Activated CD4-positive, alpha-beta memory T cell treated with anti-CD3 and anti-CD28 coated beads for 36 hours (primary cell): ENCODE data around the gene WDR11. TPM values are rescaled to one million over a fixed set of nuclear protein-coding genes. Genes with fewer than 3 reads are reported as not detected.

Experiments
- CTCF ChIA-PET: fragments of 350-600 bp; sonication (Branson Sonifier 250); formaldehyde crosslinking; loops from one replicate; lab custom pipeline; 2021; ENCODE audit warnings: antibody characterized with exemption, inconsistent platforms; lab: Charles Lee
- POLR2A ChIA-PET: fragments of 350-600 bp; sonication (Branson Sonifier 250); formaldehyde crosslinking; loops from one replicate; lab custom pipeline; 2021; ENCODE audit warnings: antibody characterized with exemption; lab: Charles Lee
- DNase-seq: peaks from one replicate; pipeline ENCODE4 v3.0.0-alpha.2; 2020
- H3K27ac Mint-ChIP-seq: one replicate; pipeline ENCODE4 v1.8.0; 2021; ENCODE audit warnings: mixed read lengths
- H3K27me3 Mint-ChIP-seq: one replicate; pipeline ENCODE4 v1.8.0; 2021; ENCODE audit warnings: mixed read lengths
- H3K36me3 Mint-ChIP-seq: one replicate; pipeline ENCODE4 v1.8.0; 2021; ENCODE audit warnings: mixed read lengths
- H3K4me1 Mint-ChIP-seq: one replicate; pipeline ENCODE4 v1.8.0; 2021; ENCODE audit warnings: low read depth, mixed read lengths
- H3K4me3 Mint-ChIP-seq: one replicate; pipeline ENCODE4 v1.8.0; 2021; ENCODE audit warnings: mild to moderate bottlenecking, mixed read lengths
- H3K9me3 Mint-ChIP-seq: one replicate; pipeline ENCODE4 v1.8.0; 2021; ENCODE audit warnings: mixed read lengths
- intact Hi-C: fragments of 100-400 bp; cut with micrococcal nuclease; formaldehyde crosslinking; loops from one replicate; pipeline ENCODE4 v1.15.1; 2023
- total RNA-seq, 2 experiments: library from RNA; stranded (reverse); gene quantifications; one replicate each; pipeline ENCODE4 v1.2.3, GENCODE V29; 2021

WDR11 gene
- total RNA-seq, 2 experiments from 2014 or later, result 37.3 to 39.6 TPM

DNA sequence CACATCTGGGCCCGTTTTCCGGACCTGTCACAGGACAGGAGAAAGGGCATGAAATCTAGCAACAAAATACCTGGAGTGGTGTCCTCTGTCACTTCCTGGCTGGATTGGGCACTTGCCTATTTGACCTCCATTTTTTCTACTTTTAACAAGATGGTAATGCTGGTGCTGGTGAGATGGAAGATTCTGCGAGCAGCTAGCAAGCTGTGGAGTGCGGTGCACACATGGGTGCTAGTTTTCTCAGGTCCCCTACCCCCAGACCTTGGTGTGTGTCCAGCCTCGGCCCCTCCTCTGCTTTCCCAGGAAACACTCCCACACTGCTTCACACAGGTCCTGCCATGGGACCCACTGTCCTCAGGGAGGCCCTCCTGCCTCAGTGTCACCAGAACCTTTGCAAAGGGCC lies 87.7 kb downstream of the WDR11 start:
- intact Hi-C loops, result no loop called here
- ChIA-PET CTCF (no interaction called here), POLR2A (no interaction called here)
- Mint-ChIP-seq H3K4me1 (peaks cover 5% of the 10 kb centered on the region), H3K4me3 (no peak overlapping the region), H3K27ac (no peak overlapping the region), H3K36me3 (no peaks in the 10 kb centered on the region), H3K27me3 (peaks cover 7% of the 10 kb centered on the region), H3K9me3 (no peaks in the 10 kb centered on the region)
- no peak for DNase-seq

DNA sequence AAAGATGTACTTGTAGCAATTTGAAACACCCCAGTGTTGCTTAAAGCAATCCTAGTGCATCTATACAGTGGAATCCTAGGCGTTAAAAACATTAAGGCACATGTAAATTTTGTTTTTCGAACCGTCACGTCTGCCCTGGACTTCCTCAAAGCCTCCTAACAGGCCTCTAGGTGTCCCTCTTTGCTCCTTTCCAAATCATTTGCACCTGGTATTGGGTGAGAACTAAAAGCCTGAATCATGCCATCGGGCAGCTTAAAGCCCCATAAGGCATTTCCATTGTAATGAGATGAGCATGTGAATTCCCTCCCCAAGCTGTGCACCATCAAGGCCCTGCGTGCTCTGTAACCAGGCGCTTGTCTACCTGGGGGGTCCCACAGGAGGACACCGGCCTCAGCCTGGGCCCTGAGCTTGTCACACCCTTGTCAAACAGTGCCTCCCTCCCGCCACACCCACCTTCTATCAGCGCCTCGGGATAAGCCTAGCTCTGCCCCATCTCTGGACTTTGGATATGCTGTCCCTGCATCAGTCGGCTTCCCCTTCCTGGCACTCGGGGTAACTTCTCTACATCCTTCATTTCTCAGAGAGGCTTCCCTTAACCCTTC lies 89.2 kb downstream of the WDR11 start:
- CTCF ChIA-PET, result no interaction called here
- POLR2A ChIA-PET, result no interaction called here

DNA sequence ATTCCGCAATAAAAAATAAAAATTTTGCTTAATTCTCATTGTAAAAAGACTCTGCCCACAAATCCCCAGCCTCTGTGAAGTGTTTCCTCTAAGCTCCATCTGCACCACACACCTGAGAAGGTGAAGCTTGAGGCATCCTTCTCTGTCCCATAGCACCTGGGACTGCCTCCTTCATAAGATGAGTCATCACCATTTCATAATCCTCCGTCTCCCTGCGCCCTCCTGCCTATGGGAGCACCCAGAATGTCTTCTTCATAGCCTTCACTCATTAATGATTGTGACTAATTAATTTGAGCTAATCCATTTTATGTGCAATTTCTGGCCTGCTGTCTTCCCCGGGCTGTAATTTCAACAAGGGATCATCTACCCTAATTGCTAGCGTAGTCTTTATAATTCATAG lies 90.3 kb downstream of the WDR11 start:
- no peak overlapping the region for H3K4me3 Mint-ChIP-seq
- ChIA-PET CTCF (interaction anchor here (0.6 to 0.8 kb wide), 2 partner anchors 299 to 959 kb away, joined by 3 read pairs; no protein-coding TSS in a partner anchor), POLR2A (no interaction called here)
- H3K27ac Mint-ChIP-seq, result no peak overlapping the region
- peaks cover 5% of the 10 kb centered on the region for H3K4me1 Mint-ChIP-seq
- DNase-seq, result no peak
- H3K27me3 Mint-ChIP-seq, result peaks cover 7% of the 10 kb centered on the region
- intact Hi-C loops, result no loop called here
- H3K36me3 Mint-ChIP-seq, result no peaks in the 10 kb centered on the region
- H3K9me3 Mint-ChIP-seq, result no peaks in the 10 kb centered on the region

More for the DNA sequence above, 89.2 kb downstream of the WDR11 start:
- Mint-ChIP-seq H3K9me3 (no peaks in the 10 kb centered on the region), H3K4me3 (no peak overlapping the region), H3K36me3 (no peaks in the 10 kb centered on the region), H3K4me1 (peaks cover 5% of the 10 kb centered on the region), H3K27ac (no peak overlapping the region), H3K27me3 (peaks cover 7% of the 10 kb centered on the region)
- intact Hi-C loops, result no loop called here
- DNase-seq, result no peak

DNA sequence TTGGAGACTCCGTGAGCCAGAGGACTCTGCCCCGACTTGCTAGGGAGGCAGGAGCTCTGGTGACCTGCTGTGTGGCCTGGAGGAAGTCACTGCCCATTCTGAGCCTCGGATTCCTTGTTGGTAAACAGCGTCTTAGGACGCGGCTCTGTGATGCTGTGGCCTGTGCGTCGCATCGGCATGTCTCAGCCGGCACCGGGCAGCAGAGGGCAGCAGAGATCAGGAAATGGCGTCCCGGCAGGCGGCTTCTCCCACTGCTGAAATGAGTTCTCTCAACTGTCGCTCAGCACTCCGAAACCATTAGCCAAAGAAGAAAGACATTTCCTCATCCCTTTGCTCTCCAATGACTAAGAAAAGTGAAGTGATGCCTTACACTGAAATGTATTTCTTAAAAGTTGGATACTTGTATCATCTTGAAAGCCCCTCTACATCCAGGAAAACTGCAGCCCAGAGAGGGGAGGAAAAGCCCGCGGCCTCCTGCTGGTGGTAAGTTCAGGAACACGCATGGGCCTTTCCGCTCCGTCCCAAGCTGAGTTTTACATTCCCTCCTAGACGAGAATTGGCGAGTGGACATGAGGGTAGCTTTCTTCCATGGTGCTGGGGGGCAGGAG lies 91.7 kb downstream of the WDR11 start:
- Mint-ChIP-seq H3K4me3 (no peak overlapping the region), H3K27me3 (peaks cover 10% of the 10 kb centered on the region), H3K9me3 (no peaks in the 10 kb centered on the region), H3K4me1 (peaks cover 5% of the 10 kb centered on the region), H3K27ac (no peak overlapping the region), H3K36me3 (no peaks in the 10 kb centered on the region)
- POLR2A ChIA-PET, result no interaction called here
- intact Hi-C loops, result loop anchor here (1.0 to 2.0 kb wide), 3 partner anchors 791 to 957 kb away; no protein-coding TSS in a partner anchor
- DNase-seq, result peak; percentile 85
- CTCF ChIA-PET, result interaction anchor here (0.6 to 2.0 kb wide), 6 partner anchors 11 to 958 kb away, joined by 3 to 11 read pairs (median 4); no protein-coding TSS in a partner anchor

DNA sequence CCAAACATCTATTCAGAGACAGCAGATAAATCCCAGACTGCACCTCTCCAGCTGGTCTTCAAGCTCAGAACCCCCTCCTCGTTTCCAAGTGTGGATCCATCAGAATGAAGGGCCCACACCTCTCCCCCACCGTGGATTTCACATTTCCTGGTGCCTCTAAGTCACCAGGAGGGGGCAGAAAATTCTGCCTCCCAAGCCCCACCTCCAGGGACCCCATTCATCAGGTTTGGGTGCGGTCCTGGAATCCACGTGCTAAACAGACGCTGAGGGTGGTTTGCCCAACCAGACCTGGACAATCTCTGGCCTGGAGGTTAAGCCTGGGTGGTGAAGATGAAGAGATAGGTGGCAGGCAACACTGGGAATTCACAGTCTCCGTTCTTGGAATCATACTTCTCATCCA lies 92.4 kb downstream of the WDR11 start:
- H3K27ac Mint-ChIP-seq, result no peak overlapping the region
- intact Hi-C loops, result loop anchor here (1.0 to 2.0 kb wide), 2 partner anchors 791 to 943 kb away; no protein-coding TSS in a partner anchor
- H3K9me3 Mint-ChIP-seq, result no peaks in the 10 kb centered on the region
- peaks cover 5% of the 10 kb centered on the region for H3K4me1 Mint-ChIP-seq
- DNase-seq, result no peak
- ChIA-PET POLR2A (no interaction called here), CTCF (interaction anchor here (1.0 to 2.0 kb wide), 4 partner anchors 11 to 957 kb away, joined by 3 to 11 read pairs (median 6); no protein-coding TSS in a partner anchor)
- H3K27me3 Mint-ChIP-seq, result peaks cover 13% of the 10 kb centered on the region
- no peak overlapping the region for H3K4me3 Mint-ChIP-seq
- H3K36me3 Mint-ChIP-seq, result no peaks in the 10 kb centered on the region

DNA sequence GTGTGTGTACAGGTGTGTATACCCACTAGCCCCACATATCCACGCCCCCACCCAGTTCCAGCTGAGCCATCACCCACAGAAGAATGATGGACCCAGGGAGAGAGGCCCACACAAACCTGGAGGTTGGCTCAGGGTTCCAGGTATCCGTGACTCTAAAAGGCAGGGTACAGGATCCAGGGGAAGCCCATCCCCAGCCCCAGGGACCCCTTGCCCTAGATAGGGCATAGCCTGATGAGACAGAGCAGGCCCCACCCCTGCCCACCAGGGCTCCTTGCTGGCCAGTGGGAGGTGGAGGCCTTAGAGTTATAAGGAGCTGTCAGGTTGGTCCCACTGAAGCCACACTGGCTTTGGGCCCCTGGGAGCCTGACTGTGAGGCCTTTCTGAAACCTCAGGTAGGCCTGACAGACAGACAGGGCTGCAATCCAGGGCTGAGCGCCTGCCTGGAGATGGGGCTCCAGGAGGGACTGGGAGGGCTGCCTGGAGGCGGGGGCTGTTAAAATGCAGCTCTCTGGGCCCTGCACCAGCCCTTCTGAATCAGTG lies 93.5 kb downstream of the WDR11 start:
- no peak for DNase-seq
- Mint-ChIP-seq H3K4me3 (no peak overlapping the region), H3K9me3 (no peaks in the 10 kb centered on the region), H3K4me1 (peaks cover 10% of the 10 kb centered on the region), H3K27me3 (peaks cover 20% of the 10 kb centered on the region), H3K36me3 (no peaks in the 10 kb centered on the region), H3K27ac (no peak overlapping the region)
- CTCF ChIA-PET, result interaction anchor here (0.7 to 1.0 kb wide), 2 partner anchors 941 to 942 kb away, joined by 3 read pairs; no protein-coding TSS in a partner anchor
- POLR2A ChIA-PET, result no interaction called here
- intact Hi-C loops, result no loop called here

DNA sequence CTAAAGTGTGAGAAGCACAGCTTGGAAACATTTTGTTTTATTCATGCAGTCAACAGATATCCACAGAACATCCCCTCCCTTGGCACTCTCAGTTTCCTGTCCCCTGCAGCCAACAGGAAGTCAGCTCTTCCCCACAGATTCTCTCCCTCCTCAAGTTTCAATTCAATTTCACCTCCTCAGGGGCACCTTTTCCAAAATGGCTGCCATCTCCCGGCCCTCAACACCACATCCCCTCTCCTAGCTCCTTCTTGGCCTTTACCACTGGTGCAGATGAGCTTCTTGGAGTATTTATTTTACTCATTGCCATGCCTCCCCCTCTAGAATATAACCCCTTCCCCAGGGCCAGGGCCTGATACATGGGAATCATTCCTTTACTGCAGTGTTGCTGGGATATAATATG lies 94.0 kb downstream of the WDR11 start:
- no peak overlapping the region for H3K27ac Mint-ChIP-seq
- H3K4me3 Mint-ChIP-seq, result no peak overlapping the region
- H3K27me3 Mint-ChIP-seq, result peaks cover 25% of the 10 kb centered on the region
- no peaks in the 10 kb centered on the region for H3K9me3 Mint-ChIP-seq
- no peaks in the 10 kb centered on the region for H3K36me3 Mint-ChIP-seq
- ChIA-PET CTCF (interaction anchor here (0.7 to 1.0 kb wide), 2 partner anchors 941 to 942 kb away, joined by 3 read pairs; no protein-coding TSS in a partner anchor), POLR2A (no interaction called here)
- DNase-seq, result no peak
- intact Hi-C loops, result no loop called here
- H3K4me1 Mint-ChIP-seq, result peaks cover 12% of the 10 kb centered on the region

DNA sequence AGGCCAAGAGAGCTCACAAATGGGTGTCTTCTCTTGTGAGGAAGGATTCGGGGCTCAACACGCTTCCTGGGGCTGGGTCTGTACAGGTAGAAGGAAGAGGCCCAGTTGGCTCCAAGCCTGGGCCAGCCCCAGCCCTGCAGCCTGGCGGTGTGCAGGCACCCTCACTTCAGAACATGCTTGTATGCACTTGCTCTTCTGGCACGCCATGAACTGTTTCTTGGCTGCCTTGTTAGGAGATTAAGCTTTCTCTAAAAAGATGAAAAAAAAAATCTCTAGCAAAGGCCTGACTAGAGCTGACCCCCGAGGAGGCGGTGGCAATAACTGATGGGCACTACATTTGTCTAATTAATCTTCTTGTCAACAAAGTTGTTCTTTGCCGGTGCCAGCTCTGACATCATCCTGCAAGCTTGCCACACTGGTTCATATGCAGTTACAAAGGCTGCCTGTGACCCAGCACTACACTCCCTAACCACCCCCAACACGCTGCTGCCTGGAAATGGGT lies 94.7 kb downstream of the WDR11 start:
- Mint-ChIP-seq H3K4me3 (no peak overlapping the region), H3K4me1 (peaks cover 12% of the 10 kb centered on the region), H3K36me3 (no peaks in the 10 kb centered on the region), H3K27ac (no peak overlapping the region), H3K9me3 (no peaks in the 10 kb centered on the region), H3K27me3 (peaks cover 26% of the 10 kb centered on the region)
- ChIA-PET POLR2A (no interaction called here), CTCF (interaction anchor here (2.3 kb wide), 1 partner anchor 955 kb away, joined by 8 read pairs; no protein-coding TSS in a partner anchor)
- intact Hi-C loops, result no loop called here
- DNase-seq, result no peak

DNA sequence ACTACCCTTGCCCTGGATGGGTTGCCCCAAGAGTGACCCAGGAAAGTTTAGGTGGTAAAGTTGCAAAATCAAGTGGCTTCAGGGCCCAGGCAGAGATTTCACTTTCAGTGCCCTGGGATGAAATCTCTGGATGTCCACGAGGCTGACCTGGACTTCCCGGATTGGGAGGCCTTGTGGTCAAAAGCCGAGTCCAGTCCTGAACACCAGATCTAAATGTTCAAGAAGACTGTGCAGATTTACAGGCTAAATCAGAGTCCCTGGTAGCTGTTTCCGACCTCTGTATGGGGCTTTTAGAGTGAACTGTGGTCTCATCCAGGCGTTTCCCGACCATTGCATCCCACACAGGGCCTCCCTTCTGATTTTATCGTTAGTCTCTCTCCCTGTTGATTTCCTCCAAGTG lies 95.3 kb downstream of the WDR11 start:
- Mint-ChIP-seq H3K4me3 (no peak overlapping the region), H3K36me3 (no peaks in the 10 kb centered on the region), H3K27me3 (peaks cover 30% of the 10 kb centered on the region), H3K4me1 (peaks cover 12% of the 10 kb centered on the region), H3K27ac (no peak overlapping the region), H3K9me3 (no peaks in the 10 kb centered on the region)
- ChIA-PET POLR2A (no interaction called here), CTCF (interaction anchor here (2.3 kb wide), 1 partner anchor 954 kb away, joined by 8 read pairs; no protein-coding TSS in a partner anchor)
- intact Hi-C loops, result no loop called here
- DNase-seq, result no peak

DNA sequence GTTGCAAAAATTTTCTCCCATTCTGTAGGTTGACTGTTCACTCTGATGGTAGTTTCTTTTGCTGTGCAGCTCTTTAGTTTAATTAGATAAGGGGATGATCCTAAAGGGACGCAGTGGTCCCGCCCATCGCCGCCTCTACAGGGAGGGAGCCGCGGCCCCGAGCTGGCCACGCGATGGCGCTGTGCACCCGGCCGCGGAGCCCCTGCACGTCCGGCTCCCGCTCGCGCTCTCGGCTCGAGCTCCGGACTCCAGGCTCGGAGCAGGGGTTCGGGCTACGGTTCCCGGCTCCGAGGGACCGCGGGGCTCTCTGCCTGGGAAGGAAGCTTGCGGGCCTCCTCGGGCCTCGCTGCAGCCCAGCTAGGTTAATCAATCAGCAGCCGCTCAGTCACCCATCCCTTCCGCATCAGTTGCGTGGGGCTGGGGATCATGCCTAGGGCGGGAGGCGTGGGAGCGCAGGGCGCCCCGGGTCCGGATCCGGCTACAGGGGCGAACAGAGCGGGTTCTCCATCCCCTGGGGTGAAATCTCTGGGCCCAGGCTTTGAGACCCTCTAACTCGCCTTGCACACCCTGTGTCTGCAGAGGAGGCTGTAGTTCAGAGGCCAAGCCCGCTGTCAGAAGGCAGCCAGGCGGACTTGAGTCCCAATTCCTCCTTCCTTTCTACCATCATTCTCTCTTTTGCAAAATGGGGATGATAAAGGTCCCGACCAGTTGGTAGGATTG lies 97.9 kb downstream of the WDR11 start:
- Mint-ChIP-seq H3K27ac (no peak overlapping the region), H3K27me3 (peaks cover 33% of the 10 kb centered on the region), H3K36me3 (no peaks in the 10 kb centered on the region), H3K4me3 (peak overlapping the region; percentile 20), H3K4me1 (peaks cover 7% of the 10 kb centered on the region), H3K9me3 (peaks cover 8% of the 10 kb centered on the region)
- CTCF ChIA-PET, result interaction anchor here (0.5 to 2.7 kb wide), 27 partner anchors 8 to 1025 kb away, joined by 3 to 15 read pairs (median 3); no protein-coding TSS in a partner anchor
- DNase-seq, result peak; percentile 74
- POLR2A ChIA-PET, result no interaction called here
- intact Hi-C loops, result loop anchor here (1.0 kb wide), 1 partner anchor 659 kb away; no protein-coding TSS in a partner anchor

DNA sequence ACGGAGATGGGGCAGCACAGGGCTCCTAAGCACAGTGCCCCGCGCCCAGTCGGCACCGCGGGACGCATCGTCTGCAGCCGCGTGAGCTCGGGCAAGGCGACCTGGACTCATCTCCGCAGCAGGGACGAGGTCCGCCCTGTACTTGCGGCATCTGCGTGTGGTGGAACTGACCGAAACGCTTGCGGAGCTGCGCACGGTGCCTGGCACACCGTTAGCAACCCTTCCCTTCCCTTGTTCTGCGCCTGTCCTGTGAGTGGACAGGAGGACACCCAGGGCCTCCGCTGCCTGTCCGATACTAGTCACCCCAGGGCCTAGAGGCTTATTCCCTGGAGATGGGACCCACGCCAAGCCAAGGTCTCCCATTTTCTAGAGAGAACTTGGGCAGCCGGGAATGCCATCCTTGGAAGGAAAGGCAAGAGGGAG lies 98.5 kb downstream of the WDR11 start:
- ChIA-PET CTCF (interaction anchor here (0.7 to 2.7 kb wide), 19 partner anchors 8 to 955 kb away, joined by 3 to 15 read pairs (median 4); no protein-coding TSS in a partner anchor), POLR2A (no interaction called here)
- peaks cover 11% of the 10 kb centered on the region for H3K9me3 Mint-ChIP-seq
- intact Hi-C loops, result loop anchor here (1.0 kb wide), 1 partner anchor 659 kb away; no protein-coding TSS in a partner anchor
- H3K27me3 Mint-ChIP-seq, result peaks cover 36% of the 10 kb centered on the region
- H3K27ac Mint-ChIP-seq, result no peak overlapping the region
- peak overlapping the region; percentile 20 for H3K4me3 Mint-ChIP-seq
- no peaks in the 10 kb centered on the region for H3K36me3 Mint-ChIP-seq
- H3K4me1 Mint-ChIP-seq, result peaks cover 7% of the 10 kb centered on the region
- DNase-seq, result no peak
